Activated naive CD4-positive, alpha-beta T cell treated with anti-CD3 and anti-CD28 coated beads, Interleukin-2, amount 50 U/mL, for 24 hours (primary cell): ENCODE data around the gene GPR35.

Experiments used
- H3K27ac Mint-ChIP-seq: one replicate; pipeline ENCODE4 v1.8.0; 2021; ENCODE audit warnings: mild to moderate bottlenecking, mixed read lengths
- H3K27me3 Mint-ChIP-seq: one replicate; pipeline ENCODE4 v1.8.0; 2021; ENCODE audit warnings: mixed read lengths
- H3K36me3 Mint-ChIP-seq: one replicate; pipeline ENCODE4 v1.8.0; 2021; ENCODE audit warnings: mixed read lengths
- H3K4me1 Mint-ChIP-seq: one replicate; pipeline ENCODE4 v1.8.0; 2021; ENCODE audit warnings: mixed read lengths
- H3K4me3 Mint-ChIP-seq: one replicate; pipeline ENCODE4 v1.8.0; 2021; ENCODE audit warnings: mild to moderate bottlenecking, mixed read lengths
- H3K9me3 Mint-ChIP-seq: one replicate; pipeline ENCODE4 v1.8.0; 2021; ENCODE audit warnings: mixed read lengths

GPR35 gene

GRCh38 chr2:240624011-240624949, 1.0 kb upstream of the GPR35 start:
- Mint-ChIP-seq H3K4me1 (peaks cover 39% of the 10 kb centered on the region), H3K36me3 (no peaks in the 10 kb centered on the region), H3K9me3 (no peaks in the 10 kb centered on the region), H3K27me3 (no peaks in the 10 kb centered on the region), H3K4me3 (peak overlapping the region; percentile 58), H3K27ac (no peak overlapping the region)

GRCh38 chr2:240626531-240627300, 1.4 kb downstream of the GPR35 start:
- Mint-ChIP-seq H3K9me3 (no peaks in the 10 kb centered on the region), H3K27ac (no peak overlapping the region), H3K27me3 (no peaks in the 10 kb centered on the region), H3K36me3 (no peaks in the 10 kb centered on the region), H3K4me3 (no peak overlapping the region), H3K4me1 (peaks cover 29% of the 10 kb centered on the region)

- Mint-ChIP-seq H3K36me3 (peaks cover under 1% of the 10 kb centered on the region), H3K4me1 (peaks cover 20% of the 10 kb centered on the region), H3K27ac (no peak overlapping the region)
Observed at GRCh38 chr2:240627736-240628506, 2.6 kb downstream of the GPR35 start.

GRCh38 chr2:240628507-240628807, 3.2 kb downstream of the GPR35 start:
- Mint-ChIP-seq H3K27ac (no peak overlapping the region), H3K9me3 (peaks cover 6% of the 10 kb centered on the region), H3K27me3 (no peaks in the 10 kb centered on the region), H3K36me3 (peaks cover 6% of the 10 kb centered on the region), H3K4me1 (peaks cover 16% of the 10 kb centered on the region), H3K4me3 (no peak overlapping the region)

More at GRCh38 chr2:240627736-240628506, 2.6 kb downstream of the GPR35 start:
- H3K27me3 Mint-ChIP-seq: no peaks in the 10 kb centered on the region
- H3K9me3 Mint-ChIP-seq: peaks cover under 1% of the 10 kb centered on the region
- no peak overlapping the region for H3K4me3 Mint-ChIP-seq

GRCh38 chr2:240628808-240629618, 3.7 kb downstream of the GPR35 start:
- Mint-ChIP-seq H3K9me3 (peaks cover 8% of the 10 kb centered on the region), H3K4me1 (peaks cover 16% of the 10 kb centered on the region), H3K36me3 (peaks cover 8% of the 10 kb centered on the region), H3K27ac (no peak overlapping the region), H3K4me3 (no peak overlapping the region), H3K27me3 (no peaks in the 10 kb centered on the region)

GRCh38 chr2:240629619-240629967, 4.3 kb downstream of the GPR35 start:
- Mint-ChIP-seq H3K36me3 (peaks cover 8% of the 10 kb centered on the region), H3K27ac (no peak overlapping the region), H3K4me3 (no peak overlapping the region), H3K4me1 (peaks cover 16% of the 10 kb centered on the region), H3K27me3 (no peaks in the 10 kb centered on the region), H3K9me3 (peaks cover 8% of the 10 kb centered on the region)

GRCh38 chr2:240629968-240630770, 4.9 kb downstream of the GPR35 start:
- Mint-ChIP-seq H3K36me3 (peaks cover 10% of the 10 kb centered on the region), H3K27ac (no peak overlapping the region), H3K27me3 (no peaks in the 10 kb centered on the region), H3K4me3 (no peak overlapping the region), H3K4me1 (peaks cover 10% of the 10 kb centered on the region), H3K9me3 (peaks cover 8% of the 10 kb centered on the region)

- H3K9me3 Mint-ChIP-seq: peaks cover 8% of the 10 kb centered on the region
- no peak overlapping the region for H3K4me3 Mint-ChIP-seq
- peaks cover 10% of the 10 kb centered on the region for H3K36me3 Mint-ChIP-seq
- no peak overlapping the region for H3K27ac Mint-ChIP-seq
- peaks cover 7% of the 10 kb centered on the region for H3K4me1 Mint-ChIP-seq
- H3K27me3 Mint-ChIP-seq: no peaks in the 10 kb centered on the region
Observed at GRCh38 chr2:240630771-240631547, 5.7 kb downstream of the GPR35 start.

GRCh38 chr2:240631548-240632305, 6.4 kb downstream of the GPR35 start:
- Mint-ChIP-seq H3K27ac (no peak overlapping the region), H3K4me1 (peaks cover 7% of the 10 kb centered on the region), H3K27me3 (no peaks in the 10 kb centered on the region), H3K4me3 (no peak overlapping the region), H3K36me3 (peaks cover 10% of the 10 kb centered on the region), H3K9me3 (peaks cover 8% of the 10 kb centered on the region)

- Mint-ChIP-seq H3K36me3 (peaks cover 10% of the 10 kb centered on the region), H3K4me1 (peaks cover 3% of the 10 kb centered on the region), H3K4me3 (no peak overlapping the region), H3K9me3 (peaks cover 8% of the 10 kb centered on the region), H3K27ac (no peak overlapping the region), H3K27me3 (no peaks in the 10 kb centered on the region)
Observed at GRCh38 chr2:240632306-240632721, 7.0 kb downstream of the GPR35 start.

GRCh38 chr2:240635121-240635997, 10.1 kb downstream of the GPR35 start:
- Mint-ChIP-seq H3K27me3 (no peaks in the 10 kb centered on the region), H3K27ac (no peak overlapping the region), H3K4me3 (no peak overlapping the region), H3K4me1 (no peaks in the 10 kb centered on the region), H3K9me3 (peaks cover 8% of the 10 kb centered on the region), H3K36me3 (peaks cover 10% of the 10 kb centered on the region)

- peaks cover 10% of the 10 kb centered on the region for H3K36me3 Mint-ChIP-seq
- peaks cover 8% of the 10 kb centered on the region for H3K9me3 Mint-ChIP-seq
- H3K4me1 Mint-ChIP-seq: no peaks in the 10 kb centered on the region
- no peak overlapping the region for H3K4me3 Mint-ChIP-seq
- no peaks in the 10 kb centered on the region for H3K27me3 Mint-ChIP-seq
- no peak overlapping the region for H3K27ac Mint-ChIP-seq
Observed at GRCh38 chr2:240635998-240636547, 10.8 kb downstream of the GPR35 start.
